C4-2B (cell line): Measurements from ENCODE around the gene SPRED3.

ENCODE experiments used
- CTCF ChIP-seq: fragments of 450-650 bp; conservative IDR thresholded peaks from 2 replicates; pipeline ENCODE4 v1.5.1; 2017; ENCODE audit warnings: mild to moderate bottlenecking
- ZFX ChIP-seq: fragments of 450-650 bp; IDR thresholded peaks from 2 replicates; pipeline ENCODE4 v1.6.1; 2017

- TF ChIP-seq CTCF (no peak), ZFX (no peak)
Measured at GRCh38 chr19:38392707-38393308, 4.3 kb downstream of the SPRED3 start.
